GM12865 (cell line): ENCODE results near the gene GJB2.

Source experiments
- DNase-seq: peaks from one replicate; pipeline ENCODE4 v3.0.0; 2010; ENCODE audit warnings: low read depth
- H3K4me3 ChIP-seq: 2 replicates; pipeline ENCODE4 v1.5.1; 2011; ENCODE audit warnings: mild to moderate bottlenecking, low read depth, low read length, control low read depth
- TF ChIP-seq, protein P1 (sequence below): IDR thresholded peaks from 2 replicates; pipeline ENCODE4 v1.5.1; 2011; ENCODE audit warnings: low read length, control low read depth, low read depth, inconsistent platforms; ENCODE audit not compliant: insufficient read depth; ENCODE audit errors: missing control alignments

The GJB2 gene

GRCh38 chr13:20170921-20171320, 21.8 kb downstream of the GJB2 start:
- DNase-seq, result peak; percentile 51
- H3K4me3 ChIP-seq, result no peak overlapping the region
- TF ChIP-seq, protein P1, sequence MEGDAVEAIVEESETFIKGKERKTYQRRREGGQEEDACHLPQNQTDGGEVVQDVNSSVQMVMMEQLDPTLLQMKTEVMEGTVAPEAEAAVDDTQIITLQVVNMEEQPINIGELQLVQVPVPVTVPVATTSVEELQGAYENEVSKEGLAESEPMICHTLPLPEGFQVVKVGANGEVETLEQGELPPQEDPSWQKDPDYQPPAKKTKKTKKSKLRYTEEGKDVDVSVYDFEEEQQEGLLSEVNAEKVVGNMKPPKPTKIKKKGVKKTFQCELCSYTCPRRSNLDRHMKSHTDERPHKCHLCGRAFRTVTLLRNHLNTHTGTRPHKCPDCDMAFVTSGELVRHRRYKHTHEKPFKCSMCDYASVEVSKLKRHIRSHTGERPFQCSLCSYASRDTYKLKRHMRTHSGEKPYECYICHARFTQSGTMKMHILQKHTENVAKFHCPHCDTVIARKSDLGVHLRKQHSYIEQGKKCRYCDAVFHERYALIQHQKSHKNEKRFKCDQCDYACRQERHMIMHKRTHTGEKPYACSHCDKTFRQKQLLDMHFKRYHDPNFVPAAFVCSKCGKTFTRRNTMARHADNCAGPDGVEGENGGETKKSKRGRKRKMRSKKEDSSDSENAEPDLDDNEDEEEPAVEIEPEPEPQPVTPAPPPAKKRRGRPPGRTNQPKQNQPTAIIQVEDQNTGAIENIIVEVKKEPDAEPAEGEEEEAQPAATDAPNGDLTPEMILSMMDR, result no peak

- H3K4me3 ChIP-seq, result no peak overlapping the region
- TF ChIP-seq, protein P1, result no peak
- no peak for DNase-seq
Measured at GRCh38 chr13:20168396-20168795, 24.3 kb downstream of the GJB2 start.

GRCh38 chr13:20165417-20166257, 27.1 kb downstream of the GJB2 start:
- no peak for DNase-seq
- TF ChIP-seq, protein P1, result no peak
- H3K4me3 ChIP-seq, result no peak overlapping the region

GRCh38 chr13:20161951-20162300, 30.8 kb downstream of the GJB2 start:
- TF ChIP-seq, protein P1, result no peak
- peak overlapping the region; percentile 80 for H3K4me3 ChIP-seq
- no peak for DNase-seq

GRCh38 chr13:20161275-20161950, 31.3 kb downstream of the GJB2 start:
- peak; percentile 86 for DNase-seq
- peak overlapping the region; percentile 80 for H3K4me3 ChIP-seq

GRCh38 chr13:20160306-20161274, 32.1 kb downstream of the GJB2 start, which contains the start of gene GJA3:
TSS of gene GJA3 (minus strand) at chr13:20161052. CDS start at chr13:20143288, 17,764 bp downstream.
- peak; percentile 84 for DNase-seq

More at GRCh38 chr13:20161275-20161950, 31.3 kb downstream of the GJB2 start:
- TF ChIP-seq, protein P1, result no peak

More at GRCh38 chr13:20160306-20161274, 32.1 kb downstream of the GJB2 start, which contains the start of gene GJA3:
- TF ChIP-seq, protein P1, result no peak
- H3K4me3 ChIP-seq, result peak within 1 kb of the TSS; percentile 80
